Hepatocyte (in vitro differentiated cells): Measurements from ENCODE around the gene MESD. TPM values are rescaled to one million over a fixed set of nuclear protein-coding genes. Genes with fewer than 3 reads are reported as not detected.
A peak's percentile ranks its signal among the peaks of the same experiment; 100 is the strongest.

Experiments
- DNase-seq: peaks from one replicate; pipeline ENCODE4 v3.0.0-alpha.2; 2016; ENCODE audit warnings: low spot score
- H2AFZ ChIP-seq: fragments of 200-600 bp; sonication (generic); 2 replicates; pipeline ENCODE4 v1.6.0; 2016; ENCODE audit warnings: antibody characterized with exemption, mild to moderate bottlenecking
- H3K27ac ChIP-seq: fragments of 200-600 bp; sonication (generic); 2 replicates; pipeline ENCODE4 v1.5.1; 2016; ENCODE audit warnings: mild to moderate bottlenecking
- H3K27me3 ChIP-seq: fragments of 200-600 bp; sonication (generic); 2 replicates; pipeline ENCODE4 v1.6.1; 2016
- H3K36me3 ChIP-seq: fragments of 200-600 bp; sonication (generic); replicated peaks from 2 replicates; pipeline ENCODE4 v1.5.1; 2016; ENCODE audit warnings: low read depth; ENCODE audit not compliant: insufficient read depth
- H3K4me1 ChIP-seq: fragments of 200-600 bp; sonication (generic); 2 replicates; pipeline ENCODE4 v1.5.1; 2016; ENCODE audit warnings: mild to moderate bottlenecking, moderate library complexity; ENCODE audit not compliant: insufficient read depth
- H3K4me2 ChIP-seq: fragments of 200-600 bp; sonication (generic); 2 replicates; pipeline ENCODE4 v1.6.0; 2016
- H3K4me3 ChIP-seq: fragments of 200-600 bp; sonication (generic); 2 replicates; pipeline ENCODE4 v1.5.1; 2016; ENCODE audit warnings: mild to moderate bottlenecking
- H3K79me2 ChIP-seq: fragments of 200-600 bp; sonication (generic); 2 replicates; pipeline ENCODE4 v1.6.0; 2017; ENCODE audit warnings: mild to moderate bottlenecking
- H3K9me2 ChIP-seq: fragments of 200-600 bp; sonication (generic); replicated peaks from 2 replicates; pipeline ENCODE4 v1.6.0; 2017; ENCODE audit warnings: mild to moderate bottlenecking; ENCODE audit not compliant: insufficient read depth
- H3K9me3 ChIP-seq: fragments of 200-600 bp; sonication (generic); 2 replicates; pipeline ENCODE4 v1.5.1; 2016; ENCODE audit warnings: low read depth, mild to moderate bottlenecking
- H4K20me1 ChIP-seq: fragments of 200-600 bp; sonication (generic); 2 replicates; pipeline ENCODE4 v1.6.0; 2016; ENCODE audit warnings: mild to moderate bottlenecking; ENCODE audit not compliant: insufficient read depth, poor library complexity, severe bottlenecking
- CTCF ChIP-seq: fragments of 200-600 bp; sonication (generic); IDR thresholded peaks from 2 replicates; pipeline ENCODE4 v1.5.1; 2016; ENCODE audit warnings: antibody characterized with exemption, mild to moderate bottlenecking; ENCODE audit not compliant: poor library complexity
- EZH2 ChIP-seq: fragments of 200-600 bp; sonication (generic); IDR thresholded peaks from 2 replicates; pipeline ENCODE4 v1.6.1; 2016; ENCODE audit warnings: antibody characterized with exemption, mild to moderate bottlenecking, borderline replicate concordance
- EZH2phosphoT487 ChIP-seq: fragments of 200-600 bp; sonication (generic); IDR thresholded peaks from one replicate; pipeline ENCODE4 v1.6.1; 2018; ENCODE audit warnings: antibody characterized with exemption, mild to moderate bottlenecking, low read depth, moderate library complexity; ENCODE audit not compliant: unreplicated experiment, severe bottlenecking
- WGBS: methylation state at CpG from one replicate; pipeline ENCODE4 v1.1.6; 2016; ENCODE audit warnings: low lambda C conversion rate; ENCODE audit errors: missing lambda C conversion rate; 5-methylcytosine and 5-hydroxymethylcytosine counted together
- polyA plus RNA-seq: library from polyadenylated mRNA; unstranded; fragments of >200 nt; fragmentation: Nextera tagmentation; extraction: Ambion mirVana; gene quantifications from 2 replicates; pipeline ENCODE4 v1.2.1, GENCODE V29; 2016
- total RNA-seq: library from RNA; depleted of rRNA; stranded (reverse); fragments of >200 nt; gene quantifications from 2 replicates; pipeline ENCODE4 v1.2.3, GENCODE V29; 2014

MESD gene
- total and polyA plus RNA-seq, 2 experiments from 2014 or later: 27.1 to 52.2 TPM

- H3K79me2 ChIP-seq: peaks cover 77% of the 10 kb centered on the region
- no peak for DNase-seq
Measured at GRCh38 chr15:80985981-80986380, 3.6 kb downstream of the MESD start.

GRCh38 chr15:80984856-80985255 is 4.8 kb downstream of the MESD start:
- WGBS: 59% methylated on average over 9 of the region's 9 CpGs
- Histone ChIP-seq H3K79me2 (peaks cover 80% of the 10 kb centered on the region), H3K27ac (no peak overlapping the region), H3K4me1 (peaks cover 10% of the 10 kb centered on the region), H3K36me3 (no peaks in the 10 kb centered on the region), H3K4me2 (peak overlapping the region; percentile 4), H2AFZ (no peak overlapping the region), H3K9me3 (no peaks in the 10 kb centered on the region), H3K4me3 (no peak overlapping the region), H3K9me2 (no peaks in the 10 kb centered on the region), H3K27me3 (no peaks in the 10 kb centered on the region), H4K20me1 (peaks cover 12% of the 10 kb centered on the region)
- no peak for DNase-seq
- TF ChIP-seq CTCF (no peak), EZH2 (no peak), EZH2phosphoT487 (no peak)

More at GRCh38 chr15:80985981-80986380, 3.6 kb downstream of the MESD start:
- H2AFZ ChIP-seq: no peak overlapping the region
- H4K20me1 ChIP-seq: peaks cover 12% of the 10 kb centered on the region
- H3K4me3 ChIP-seq: no peak overlapping the region
- 87% methylated on average over 5 of the region's 5 CpGs for WGBS
- TF ChIP-seq EZH2: no peak
- TF ChIP-seq EZH2phosphoT487: no peak
- no peak for TF ChIP-seq CTCF
- no peaks in the 10 kb centered on the region for H3K9me3 ChIP-seq
- no peaks in the 10 kb centered on the region for H3K27me3 ChIP-seq
- no peaks in the 10 kb centered on the region for H3K9me2 ChIP-seq
- peaks cover 10% of the 10 kb centered on the region for H3K4me1 ChIP-seq
- no peak overlapping the region for H3K27ac ChIP-seq
- H3K4me2 ChIP-seq: no peak overlapping the region
- H3K36me3 ChIP-seq: no peaks in the 10 kb centered on the region

GRCh38 chr15:80982839-80983238 is 6.8 kb downstream of the MESD start:
- 88% methylated on average over 5 of the region's 5 CpGs for WGBS
- TF ChIP-seq EZH2 (no peak), EZH2phosphoT487 (no peak), CTCF (no peak)
- no peaks in the 10 kb centered on the region for H3K9me2 ChIP-seq
- peaks cover 71% of the 10 kb centered on the region for H3K79me2 ChIP-seq
- peaks cover 3% of the 10 kb centered on the region for H3K4me1 ChIP-seq
- no peaks in the 10 kb centered on the region for H3K36me3 ChIP-seq
- DNase-seq: no peak
- H3K4me2 ChIP-seq: no peak overlapping the region
- H4K20me1 ChIP-seq: peaks cover 6% of the 10 kb centered on the region
- H2AFZ ChIP-seq: no peak overlapping the region
- H3K9me3 ChIP-seq: no peaks in the 10 kb centered on the region
- no peak overlapping the region for H3K27ac ChIP-seq
- no peak overlapping the region for H3K4me3 ChIP-seq
- no peaks in the 10 kb centered on the region for H3K27me3 ChIP-seq

GRCh38 chr15:80982205-80982604 is 7.4 kb downstream of the MESD start:
- no peaks in the 10 kb centered on the region for H3K9me3 ChIP-seq
- DNase-seq: no peak
- H2AFZ ChIP-seq: no peak overlapping the region
- peaks cover 8% of the 10 kb centered on the region for H4K20me1 ChIP-seq
- no peaks in the 10 kb centered on the region for H3K27me3 ChIP-seq
- no peak overlapping the region for H3K27ac ChIP-seq
- TF ChIP-seq EZH2phosphoT487 (no peak), CTCF (no peak), EZH2 (no peak)
- no peak overlapping the region for H3K4me3 ChIP-seq
- H3K36me3 ChIP-seq: no peaks in the 10 kb centered on the region
- no peaks in the 10 kb centered on the region for H3K4me1 ChIP-seq
- no peak overlapping the region for H3K4me2 ChIP-seq
- no peaks in the 10 kb centered on the region for H3K9me2 ChIP-seq
- H3K79me2 ChIP-seq: peaks cover 67% of the 10 kb centered on the region
- WGBS: 97% methylated on average over 2 of the region's 2 CpGs
